Spleen (tissue), 7 donors: ENCODE results near the gene SPTBN1.

Experiments
- POLR2A ChIP-seq, 3 donors: fragments of 450-650 bp; IDR thresholded peaks; one replicate each; pipeline ENCODE4 v1.5.1; 2017; ENCODE audit warnings: antibody characterized with exemption in 3 of 3, mild to moderate bottlenecking in 1 of 3
- POLR2AphosphoS5 ChIP-seq, 3 donors: sonication (generic); formaldehyde crosslinking; IDR thresholded peaks; one replicate each; pipeline ENCODE4 v1.5.1; 2017; ENCODE audit warnings: antibody characterized with exemption in 3 of 3
- TF ChIP-seq, protein P1 (sequence below), 11 experiments: fragments of 200-600 bp in 7 of 11; fragments of 450-650 bp in 4 of 11; sonication (generic) in 4 of 11; IDR thresholded peaks in 8 of 11; conservative IDR thresholded peaks in 3 of 11; 1 replicate in 7 of 11; 2 replicates in 4 of 11; pipeline versions ENCODE4 v1.4.0 to v1.8.0; 2016 to 2021; ENCODE audit warnings: antibody characterized with exemption in 11 of 11, inconsistent platforms in 4 of 11, mild to moderate bottlenecking in 1 of 11
- donor health status: DM: no; HTN: no; CAD: no; lungs with moderate emphysema.
- donor health status: DM: no; HTN: no; CAD: no.
- donor health status: DM: no; HTN: no; CAD: no.

DNA sequence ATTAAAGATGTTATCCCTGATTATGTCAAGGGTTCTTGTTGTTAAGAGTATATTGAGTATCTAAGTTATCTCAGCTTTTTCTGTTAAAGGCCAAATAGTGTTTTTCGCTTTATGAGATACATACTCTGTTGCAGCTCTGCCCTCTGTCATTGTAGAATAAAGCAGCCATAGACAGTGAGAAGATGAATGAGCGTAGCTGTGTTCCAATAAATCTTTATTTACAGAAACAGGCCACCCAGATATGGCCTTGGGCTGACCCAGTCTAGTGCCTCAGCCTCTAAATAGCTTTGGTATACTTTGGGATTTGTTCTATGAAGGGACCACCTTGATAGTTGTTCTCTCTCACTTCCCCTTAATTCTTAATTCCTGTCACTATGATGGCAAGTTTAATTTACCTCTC is 194.5 kb downstream of the SPTBN1 start:
- TF ChIP-seq, protein P1, sequence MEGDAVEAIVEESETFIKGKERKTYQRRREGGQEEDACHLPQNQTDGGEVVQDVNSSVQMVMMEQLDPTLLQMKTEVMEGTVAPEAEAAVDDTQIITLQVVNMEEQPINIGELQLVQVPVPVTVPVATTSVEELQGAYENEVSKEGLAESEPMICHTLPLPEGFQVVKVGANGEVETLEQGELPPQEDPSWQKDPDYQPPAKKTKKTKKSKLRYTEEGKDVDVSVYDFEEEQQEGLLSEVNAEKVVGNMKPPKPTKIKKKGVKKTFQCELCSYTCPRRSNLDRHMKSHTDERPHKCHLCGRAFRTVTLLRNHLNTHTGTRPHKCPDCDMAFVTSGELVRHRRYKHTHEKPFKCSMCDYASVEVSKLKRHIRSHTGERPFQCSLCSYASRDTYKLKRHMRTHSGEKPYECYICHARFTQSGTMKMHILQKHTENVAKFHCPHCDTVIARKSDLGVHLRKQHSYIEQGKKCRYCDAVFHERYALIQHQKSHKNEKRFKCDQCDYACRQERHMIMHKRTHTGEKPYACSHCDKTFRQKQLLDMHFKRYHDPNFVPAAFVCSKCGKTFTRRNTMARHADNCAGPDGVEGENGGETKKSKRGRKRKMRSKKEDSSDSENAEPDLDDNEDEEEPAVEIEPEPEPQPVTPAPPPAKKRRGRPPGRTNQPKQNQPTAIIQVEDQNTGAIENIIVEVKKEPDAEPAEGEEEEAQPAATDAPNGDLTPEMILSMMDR (IDR thresholded peaks at IDR 0.05 in 8 of 11, conservative IDR thresholded peaks at IDR 0.05 in 3 of 11), result no peak
- no peak for TF ChIP-seq POLR2A (IDR thresholded peaks at IDR 0.05)
- no peak for TF ChIP-seq POLR2AphosphoS5 (IDR thresholded peaks at IDR 0.05)
